ENCODE measurements around the gene PIRT. TPM values are rescaled to one million over a fixed set of nuclear protein-coding genes. Genes with fewer than 3 reads are reported as not detected.

The PIRT gene
- total RNA-seq = 1 to 10 TPM in 1 of 5 donors, under 1 TPM in 1, not detected in 3; under 0.01 to 2.6 TPM
- under 1 TPM in 2 of 3 donors, not detected in 1; 0.06 to 0.55 TPM for polyA plus RNA-seq
- long read RNA-seq, donor 1, partial matches to known transcripts = 0 of 1 reads
- long read RNA-seq, donor 1, other reads (novel, unspliced or antisense) = 0 of 1 reads
- long read RNA-seq, donor 2, transcript PIRT-201 (2 exons, 3,810 nt) = major isoform, 5 of 5 reads
- long read RNA-seq, donor 2, partial matches to known transcripts = 0 of 5 reads
- long read RNA-seq, donor 2, other reads (novel, unspliced or antisense) = 0 of 5 reads
- long read RNA-seq, donor 3, partial matches to known transcripts = 0 of 1 reads
- long read RNA-seq, donor 3, other reads (novel, unspliced or antisense) = 0 of 1 reads
- long read RNA-seq, donor 4 = 0 reads
- long read RNA-seq, donor 5, partial matches to known transcripts = 0 of 2 reads
- long read RNA-seq, donor 5, other reads (novel, unspliced or antisense) = 0 of 2 reads
- long read RNA-seq, donor 6, partial matches to known transcripts = 0 of 2 reads
- long read RNA-seq, donor 6, other reads (novel, unspliced or antisense) = 0 of 2 reads
- long read RNA-seq, donor 7, partial matches to known transcripts = 0 of 2 reads
- long read RNA-seq, donor 7, other reads (novel, unspliced or antisense) = 0 of 2 reads
- long read RNA-seq, donor 8, partial matches to known transcripts = 0 of 2 reads
- long read RNA-seq, donor 8, other reads (novel, unspliced or antisense) = 0 of 2 reads
- long read RNA-seq, donor 9 = 0 reads
- long read RNA-seq, donor 10 = 0 reads

DNA sequence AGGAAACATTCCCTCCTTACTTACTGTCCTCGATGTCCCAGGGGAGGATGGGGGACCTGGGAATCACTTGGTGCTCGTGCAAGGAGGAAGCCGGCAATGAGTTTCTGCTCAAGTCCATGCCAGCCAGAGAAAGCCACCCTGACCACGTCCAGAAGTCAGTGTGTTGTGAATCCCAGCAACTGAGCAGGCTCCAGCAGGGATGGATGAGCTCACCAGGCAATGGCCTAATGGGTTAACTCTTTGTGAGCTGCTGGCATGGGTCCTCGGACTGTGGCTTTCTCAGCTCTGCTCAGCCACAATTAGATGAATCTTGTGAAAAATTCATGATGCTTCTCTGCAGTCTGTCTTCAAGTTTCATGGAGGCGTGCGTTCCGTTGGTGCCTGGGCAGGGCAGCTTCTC is at the start of gene PIRT:
Gene PIRT, minus strand, starts transcription at position 167 of the 400 bp plus-strand sequence. CDS start 12,442 bp downstream, outside the sequence.
- peak in 1 of 2 donors; percentile 56 for DNase-seq
- intact Hi-C loops (cut with DNase I; ENCODE audit: low total_unique reads) = no loop called here
- H3K36me3 ChIP-seq = no peaks in the 10 kb centered on the region
- peak within 1 kb of the TSS in 4 of 5 donors; percentile 62 to 73 (median 65) for H3K27ac ChIP-seq
- H3K4me1 ChIP-seq = peaks cover 4 to 16% (median 14%) of the 10 kb centered on the region in 4 donors
- H3K9me3 ChIP-seq = no peaks in the 10 kb centered on the region
- no peaks in the 10 kb centered on the region for H3K27me3 ChIP-seq
- no peak for TF ChIP-seq EP300 (IDR thresholded peaks at IDR 0.05)
- no peak for TF ChIP-seq POLR2AphosphoS5 (IDR thresholded peaks at IDR 0.05)
- TF ChIP-seq, protein P1, sequence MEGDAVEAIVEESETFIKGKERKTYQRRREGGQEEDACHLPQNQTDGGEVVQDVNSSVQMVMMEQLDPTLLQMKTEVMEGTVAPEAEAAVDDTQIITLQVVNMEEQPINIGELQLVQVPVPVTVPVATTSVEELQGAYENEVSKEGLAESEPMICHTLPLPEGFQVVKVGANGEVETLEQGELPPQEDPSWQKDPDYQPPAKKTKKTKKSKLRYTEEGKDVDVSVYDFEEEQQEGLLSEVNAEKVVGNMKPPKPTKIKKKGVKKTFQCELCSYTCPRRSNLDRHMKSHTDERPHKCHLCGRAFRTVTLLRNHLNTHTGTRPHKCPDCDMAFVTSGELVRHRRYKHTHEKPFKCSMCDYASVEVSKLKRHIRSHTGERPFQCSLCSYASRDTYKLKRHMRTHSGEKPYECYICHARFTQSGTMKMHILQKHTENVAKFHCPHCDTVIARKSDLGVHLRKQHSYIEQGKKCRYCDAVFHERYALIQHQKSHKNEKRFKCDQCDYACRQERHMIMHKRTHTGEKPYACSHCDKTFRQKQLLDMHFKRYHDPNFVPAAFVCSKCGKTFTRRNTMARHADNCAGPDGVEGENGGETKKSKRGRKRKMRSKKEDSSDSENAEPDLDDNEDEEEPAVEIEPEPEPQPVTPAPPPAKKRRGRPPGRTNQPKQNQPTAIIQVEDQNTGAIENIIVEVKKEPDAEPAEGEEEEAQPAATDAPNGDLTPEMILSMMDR (IDR thresholded peaks at IDR 0.05) = no peak
- no peak for TF ChIP-seq POLR2A (IDR thresholded peaks at IDR 0.05)
- WGBS, 5 donors = 68 to 77% (median 74%) methylated on average over 8 of the region's 8 CpGs
- no peak within 1 kb of the TSS for H3K4me3 ChIP-seq

DNA sequence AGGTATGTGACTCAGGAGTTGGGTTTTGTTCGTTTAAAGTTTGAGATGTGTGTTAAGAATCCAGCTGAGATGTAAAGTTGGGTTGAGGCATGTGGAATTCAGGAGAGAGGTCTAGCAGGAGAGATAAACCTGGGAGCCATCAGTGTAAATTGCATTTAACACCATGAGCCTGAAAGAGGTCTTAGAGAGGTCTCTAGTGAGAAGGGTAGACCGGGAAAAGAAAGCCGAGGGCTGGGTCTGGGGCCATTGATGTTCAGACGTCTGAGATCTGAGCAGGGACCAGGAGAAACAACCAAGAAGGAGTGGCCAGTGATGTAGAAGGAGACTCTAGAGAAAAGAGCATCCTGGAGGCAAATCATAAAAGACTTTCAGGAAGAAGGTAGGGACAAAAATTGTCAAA is 44.1 kb upstream of the PIRT start:
- H3K27ac ChIP-seq = no peak overlapping the region
- H3K4me1 ChIP-seq = no peaks in the 10 kb centered on the region
- WGBS, 5 donors = 26 to 41% (median 34%) methylated on average over 4 of the region's 4 CpGs
- no peaks in the 10 kb centered on the region for H3K9me3 ChIP-seq
- DNase-seq = no peak
- H3K27me3 ChIP-seq = peaks cover 0 to 12% (median 5%) of the 10 kb centered on the region in 3 donors
- TF ChIP-seq, protein P1 (IDR thresholded peaks at IDR 0.05) = no peak
- TF ChIP-seq EP300 (IDR thresholded peaks at IDR 0.05) (no peak), POLR2AphosphoS5 (IDR thresholded peaks at IDR 0.05) (no peak)
- H3K4me3 ChIP-seq = no peak overlapping the region
- intact Hi-C loops (cut with DNase I; ENCODE audit: low total_unique reads) = loop anchor here (10.0 kb wide), 2 partner anchors 263 to 413 kb away; no protein-coding TSS in a partner anchor
- H3K36me3 ChIP-seq = no peaks in the 10 kb centered on the region

DNA sequence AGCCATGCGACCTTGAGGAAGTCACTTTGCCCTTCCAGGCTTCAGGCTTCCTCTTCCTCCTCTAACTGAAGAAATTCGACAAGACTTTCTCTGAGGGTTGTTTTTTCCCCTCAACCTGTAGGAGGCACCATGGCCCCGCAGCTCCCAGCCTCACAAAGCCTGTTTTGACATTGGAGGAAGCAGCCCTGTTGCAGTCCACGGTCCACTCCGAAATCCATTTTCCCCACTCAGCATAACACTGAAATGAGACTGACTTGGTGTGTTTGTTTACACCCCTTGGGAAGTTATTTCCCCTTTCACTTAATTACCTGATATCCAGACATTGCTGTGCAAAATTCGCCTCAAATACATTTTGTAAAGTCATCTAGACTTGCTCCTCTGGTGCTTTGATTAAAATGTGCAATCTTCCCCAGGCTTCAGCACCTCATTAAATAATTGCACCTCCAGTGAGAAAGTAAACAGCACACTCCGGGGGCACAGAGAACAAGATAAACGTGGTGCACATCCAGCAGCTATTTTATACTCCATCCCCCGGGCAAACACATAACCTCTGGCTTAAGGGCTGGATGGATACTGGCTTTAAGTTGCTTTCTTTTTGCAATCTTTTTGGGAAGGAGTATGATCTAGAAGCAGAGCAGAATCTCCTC is 41.4 kb upstream of the PIRT start:
- TF ChIP-seq EP300 (IDR thresholded peaks at IDR 0.05) = no peak
- no peak for TF ChIP-seq POLR2AphosphoS5 (IDR thresholded peaks at IDR 0.05)
- TF ChIP-seq, protein P1 (IDR thresholded peaks at IDR 0.05) = peak in 3 of 7 experiments; percentile 5 to 30 (median 26)
- no peak for TF ChIP-seq POLR2A (IDR thresholded peaks at IDR 0.05)
- Histone ChIP-seq H3K4me3 (no peak overlapping the region), H3K27ac (no peak overlapping the region), H3K36me3 (no peaks in the 10 kb centered on the region), H3K4me1 (no peaks in the 10 kb centered on the region), H3K27me3 (peaks cover 0 to 22% (median 8%) of the 10 kb centered on the region in 3 donors), H3K9me3 (no peaks in the 10 kb centered on the region)
- DNase-seq = peak; percentile 50 to 66
- WGBS, 5 donors = 11 to 16% (median 14%) methylated on average over 9 of the region's 9 CpGs
- intact Hi-C loops (cut with DNase I; ENCODE audit: low total_unique reads) = no loop called here

DNA sequence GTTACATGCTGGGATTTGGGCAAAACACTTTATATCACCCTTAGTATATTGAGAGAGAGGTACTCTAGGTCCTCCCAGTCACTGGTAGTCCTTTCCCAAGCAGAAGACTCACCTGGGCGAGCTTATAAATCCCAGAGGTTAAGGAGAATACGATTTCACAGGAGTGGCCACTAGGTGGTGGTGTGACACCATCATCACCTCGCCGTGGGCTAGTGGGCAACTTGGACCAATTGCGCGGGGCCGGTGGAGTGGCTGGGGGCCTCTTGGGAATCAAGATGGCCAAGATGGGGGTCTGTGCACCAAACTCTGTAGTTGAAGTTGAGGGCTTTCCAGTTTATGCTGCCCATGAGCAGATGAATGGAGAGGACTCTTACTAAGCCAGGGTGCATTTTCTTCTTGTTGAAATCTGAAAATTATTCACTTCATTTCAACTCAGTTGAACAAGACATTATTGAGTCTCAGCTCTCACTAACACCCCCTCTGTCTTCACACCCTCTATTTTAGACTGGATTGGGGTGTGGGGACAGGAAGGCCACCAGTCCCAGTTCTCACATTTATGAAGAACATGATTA is 38.2 kb upstream of the PIRT start:
- Histone ChIP-seq H3K36me3 (no peaks in the 10 kb centered on the region), H3K9me3 (no peaks in the 10 kb centered on the region), H3K4me1 (no peaks in the 10 kb centered on the region), H3K27ac (no peak overlapping the region), H3K4me3 (no peak overlapping the region), H3K27me3 (peaks cover 0 to 22% (median 8%) of the 10 kb centered on the region in 3 donors)
- TF ChIP-seq, protein P1 (IDR thresholded peaks at IDR 0.05) = peak in 5 of 7 experiments; percentile 43 to 66 (median 56)
- TF ChIP-seq POLR2A (IDR thresholded peaks at IDR 0.05) = no peak
- no peak for TF ChIP-seq POLR2AphosphoS5 (IDR thresholded peaks at IDR 0.05)
- no peak for TF ChIP-seq EP300 (IDR thresholded peaks at IDR 0.05)
- DNase-seq = peak; percentile 63 to 68
- intact Hi-C loops (cut with DNase I; ENCODE audit: low total_unique reads) = no loop called here
- 0 to 7% (median 2%) methylated on average over 7 of the region's 7 CpGs for WGBS, 5 donors
